Measurements from ENCODE around the gene DDI2.

The DDI2 gene

DNA sequence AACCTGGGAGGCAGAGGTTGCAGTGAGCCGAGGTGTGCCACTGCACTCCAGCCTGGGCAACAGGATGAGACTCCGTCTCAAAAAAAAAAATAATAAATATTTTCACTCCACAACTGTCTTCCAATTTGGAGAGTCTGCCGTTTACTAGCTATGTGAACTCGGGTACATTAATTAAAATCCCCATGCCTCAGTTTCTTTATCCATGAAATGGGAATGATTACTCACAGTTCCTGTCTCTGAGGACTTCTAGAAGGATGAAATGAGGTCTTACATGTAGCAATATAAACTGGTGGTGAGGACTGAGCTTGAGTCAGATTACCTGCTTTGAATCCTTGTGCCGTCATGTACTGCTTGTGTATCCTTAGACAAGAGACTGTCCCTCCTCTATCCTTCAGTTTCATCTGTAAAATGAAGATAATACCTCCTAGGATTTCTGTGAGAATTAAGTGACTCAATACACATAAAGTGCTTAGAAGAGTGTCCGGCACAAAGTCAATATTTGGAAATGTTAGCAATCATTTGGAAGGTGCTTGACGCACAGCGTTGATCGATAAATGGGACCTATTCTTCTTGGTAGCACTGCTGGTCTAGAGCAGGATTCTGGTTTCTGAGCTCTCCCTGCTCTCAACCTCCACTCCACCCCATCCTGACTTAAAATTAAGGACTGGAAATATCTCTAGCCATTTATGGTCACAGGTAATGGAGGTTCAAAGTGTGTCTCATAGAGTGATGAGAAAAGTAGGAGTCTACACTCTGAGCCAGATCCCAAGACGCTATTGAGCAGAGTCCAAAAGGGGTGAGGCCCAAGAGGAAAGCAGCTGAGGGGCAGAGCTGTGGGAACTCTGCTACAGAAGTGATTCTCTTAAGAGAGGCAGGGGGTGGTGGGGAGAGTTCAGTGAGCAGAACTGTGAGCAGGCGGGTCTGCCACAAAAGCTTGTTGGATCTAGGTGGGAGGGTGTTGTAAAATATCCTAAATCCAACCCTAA lies 11.6 kb upstream of the DDI2 start:
- DNase-seq: no peak

DNA sequence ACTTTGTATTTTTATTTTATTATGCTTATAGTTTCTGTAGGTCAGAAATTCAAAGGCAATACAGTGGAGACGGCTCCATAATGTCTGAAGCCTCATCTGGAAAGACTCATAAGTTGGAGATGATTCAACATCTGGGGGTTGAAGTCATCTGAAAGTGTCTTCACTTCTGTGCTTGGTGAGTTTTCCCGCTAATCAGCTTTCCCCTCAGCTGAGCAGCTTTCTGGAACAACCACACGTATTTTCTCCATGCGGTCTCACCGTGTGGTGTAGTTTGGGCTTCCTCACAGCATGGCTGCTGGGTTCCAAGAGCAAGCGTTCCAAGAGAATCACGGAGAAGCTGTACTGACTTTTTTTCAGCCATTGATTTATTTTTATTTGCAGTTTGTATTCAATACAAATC lies 7.6 kb upstream of the DDI2 start:
- peak; percentile 18 for DNase-seq

DNA sequence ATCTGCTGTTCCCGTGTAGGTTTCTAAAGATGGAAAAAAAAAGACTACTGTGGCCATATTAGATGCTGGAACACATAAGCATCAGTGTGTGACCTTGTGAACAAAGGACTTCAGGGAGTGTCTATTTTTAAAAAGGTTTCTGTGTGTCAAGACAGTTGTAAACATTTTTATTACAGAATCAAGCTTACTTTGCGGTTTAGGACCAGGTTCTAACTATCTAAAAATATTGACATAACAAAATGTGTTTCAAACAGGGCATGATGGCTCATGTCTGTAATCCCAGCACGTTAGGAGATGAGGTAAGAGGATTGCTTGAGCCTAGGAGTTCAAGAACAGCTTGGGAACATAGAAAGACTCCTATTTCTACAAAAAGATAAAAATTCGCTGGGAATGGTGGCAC lies 7.1 kb upstream of the DDI2 start:
- no peak for DNase-seq

- DNase-seq: peak; percentile 57
Measured at GRCh38 chr1:15616373-15617172, 685 bp upstream of the DDI2 start.

GRCh38 chr1:15618077-15618654 lies 908 bp downstream of the DDI2 start:
- DNase-seq: no peak

- peak; percentile 54 for DNase-seq
Measured at GRCh38 chr1:15618655-15619525, 1.6 kb downstream of the DDI2 start.

GRCh38 chr1:15620155-15620545 lies 2.9 kb downstream of the DDI2 start:
- peak; percentile 24 for DNase-seq

DNA sequence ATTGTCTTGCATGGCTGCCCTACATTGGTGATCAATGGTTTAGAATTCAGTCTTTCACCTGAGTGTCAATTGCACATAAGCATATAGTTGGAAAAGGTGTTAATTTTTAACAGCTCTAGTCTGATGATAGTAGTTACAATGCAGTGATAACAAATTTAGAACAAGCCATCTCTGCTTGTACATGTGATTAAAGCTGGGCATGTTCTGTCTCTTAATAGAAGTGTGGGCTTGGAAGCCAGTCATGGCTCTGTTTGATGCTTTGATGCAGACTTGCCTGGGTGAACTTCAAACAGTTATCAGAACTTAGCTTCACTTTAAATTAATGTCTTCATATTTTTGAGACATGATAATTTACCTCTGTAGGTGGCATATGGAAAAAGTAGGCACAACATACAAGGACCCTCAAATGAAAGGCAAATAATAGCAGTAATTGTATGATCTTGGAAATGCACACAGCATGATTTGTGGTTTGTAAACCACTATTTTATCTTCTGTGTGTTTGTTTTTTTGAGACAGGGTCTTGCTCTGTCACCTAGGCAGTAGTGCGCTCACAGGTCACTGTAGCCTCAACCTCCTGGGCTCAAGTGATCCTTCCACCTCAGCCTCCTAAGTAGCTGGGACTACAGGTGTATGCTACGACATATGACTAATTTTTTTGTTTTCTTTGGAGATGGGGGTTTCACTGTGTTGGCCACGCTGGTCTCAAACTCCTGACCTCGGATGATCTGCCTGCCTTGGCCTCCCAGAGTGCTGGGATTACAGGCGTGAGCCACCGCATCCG lies 3.8 kb downstream of the DDI2 start:
- DNase-seq: no peak

DNA sequence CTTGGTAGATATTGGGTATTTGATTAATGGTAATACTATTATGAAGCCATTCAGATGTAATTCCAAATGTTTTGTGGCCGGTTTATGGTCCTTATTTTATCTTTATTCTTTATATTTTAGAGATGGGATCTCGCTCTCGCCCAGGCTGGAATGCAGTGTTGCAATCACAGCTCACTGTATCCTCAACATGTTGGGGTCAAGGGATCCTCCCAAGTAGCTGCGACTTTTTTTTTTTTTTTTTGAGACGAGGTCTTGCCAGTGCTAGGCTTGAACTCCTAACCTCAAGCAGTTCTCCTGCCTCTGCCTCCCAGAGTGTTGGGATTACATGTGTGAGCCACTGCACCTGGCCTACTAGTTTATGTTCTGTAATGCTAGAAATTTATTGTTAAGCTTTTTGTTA lies 4.7 kb downstream of the DDI2 start:
- DNase-seq: no peak

DNA sequence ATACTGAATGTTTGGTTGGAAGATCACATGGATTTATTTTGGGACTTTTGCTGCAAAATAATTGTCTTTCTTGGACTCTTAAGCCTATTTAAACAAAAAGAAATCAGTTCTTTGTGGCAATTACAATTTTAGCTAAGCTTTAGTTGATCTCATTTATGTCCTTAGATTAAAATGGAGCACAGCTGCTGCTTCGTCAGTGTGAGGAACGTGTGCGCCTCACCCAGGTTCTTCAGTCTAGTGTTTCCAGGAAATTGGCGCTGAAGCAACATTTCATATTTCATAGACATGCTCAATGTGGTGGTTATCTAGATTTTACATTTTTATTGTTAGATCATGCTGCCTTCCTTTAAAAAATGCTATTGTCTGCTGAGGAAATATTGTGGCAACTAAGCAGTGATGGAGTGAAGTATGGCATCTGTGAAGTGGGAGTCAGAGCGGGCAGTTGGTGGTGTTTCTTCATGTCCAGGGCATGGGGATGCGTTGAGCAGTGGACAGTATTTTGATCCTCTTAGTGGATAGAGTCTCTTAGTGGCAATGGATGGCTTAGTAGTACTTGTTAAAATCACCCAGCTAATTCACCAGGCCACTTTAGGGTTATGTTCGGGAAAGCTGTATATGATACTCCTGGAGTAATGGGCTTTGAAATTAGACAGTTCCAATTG lies 5.6 kb downstream of the DDI2 start:
- no peak for DNase-seq

DNA sequence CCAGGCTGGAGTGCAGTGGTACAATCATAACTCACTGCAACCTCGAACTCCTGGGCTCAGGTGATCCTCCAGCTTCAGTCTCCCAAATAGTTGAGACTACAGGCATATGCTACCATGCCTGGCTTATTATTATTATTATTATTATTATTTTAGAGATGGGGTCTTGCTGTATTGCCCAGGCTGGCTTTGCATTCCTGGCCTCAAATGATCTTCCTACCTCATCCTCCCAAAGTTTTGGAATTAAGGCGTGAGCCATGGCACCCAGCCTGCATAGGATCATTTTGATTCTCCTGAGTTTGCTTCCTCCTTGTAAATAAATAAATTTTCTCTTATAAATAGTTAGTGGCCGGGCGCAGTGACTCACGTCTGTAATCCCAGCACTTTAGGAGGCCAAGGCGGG lies 6.2 kb downstream of the DDI2 start:
- DNase-seq: no peak

- no peak for DNase-seq
Measured at GRCh38 chr1:15624133-15624714, 7.0 kb downstream of the DDI2 start.

DNA sequence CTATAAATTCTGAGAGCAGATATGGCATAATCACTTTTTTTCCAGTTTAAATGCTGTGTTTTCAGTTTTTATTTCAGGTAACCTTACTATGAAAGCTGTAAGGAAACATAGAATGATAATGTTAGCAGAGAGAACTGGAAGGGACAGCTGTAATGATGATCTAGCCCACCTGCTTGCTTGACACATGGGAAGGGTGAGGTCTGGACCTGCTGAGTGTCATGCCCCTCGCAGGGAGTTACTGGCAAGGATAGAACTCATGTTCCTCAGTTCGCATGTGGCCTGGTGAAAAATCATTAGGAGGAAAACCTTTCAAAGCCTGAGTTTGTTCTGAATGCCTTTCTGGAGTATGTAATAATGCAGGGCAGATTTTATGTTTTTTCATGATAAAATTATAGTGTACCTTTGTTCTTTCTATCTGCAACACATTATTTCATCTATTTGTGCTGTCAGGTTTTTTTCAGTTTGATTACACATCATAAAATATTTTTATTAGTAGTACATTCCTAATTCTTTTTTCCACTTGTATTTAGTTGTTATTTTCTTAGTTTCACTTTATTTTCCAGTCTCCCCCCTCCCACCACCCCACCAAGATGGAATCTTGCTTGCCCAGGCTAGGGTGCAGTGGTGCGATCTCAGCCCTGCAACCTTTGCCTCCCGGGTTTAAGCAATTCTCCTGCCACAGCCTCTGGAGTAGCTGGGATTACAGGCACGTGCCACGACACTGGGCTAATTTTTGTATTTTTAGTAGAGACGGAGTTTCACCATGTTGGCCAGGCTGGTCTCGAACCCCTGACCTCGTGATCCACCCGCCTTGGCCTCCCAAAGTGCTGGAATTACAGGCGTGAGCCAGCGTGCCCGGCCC lies 8.0 kb downstream of the DDI2 start:
- no peak for DNase-seq

- no peak for DNase-seq
Measured at GRCh38 chr1:15626269-15626950, 9.2 kb downstream of the DDI2 start.

GRCh38 chr1:15627343-15627988 lies 10.2 kb downstream of the DDI2 start:
- peak; percentile 56 for DNase-seq

- no peak for DNase-seq
Measured at GRCh38 chr1:15628003-15628402, 10.7 kb downstream of the DDI2 start.

DNA sequence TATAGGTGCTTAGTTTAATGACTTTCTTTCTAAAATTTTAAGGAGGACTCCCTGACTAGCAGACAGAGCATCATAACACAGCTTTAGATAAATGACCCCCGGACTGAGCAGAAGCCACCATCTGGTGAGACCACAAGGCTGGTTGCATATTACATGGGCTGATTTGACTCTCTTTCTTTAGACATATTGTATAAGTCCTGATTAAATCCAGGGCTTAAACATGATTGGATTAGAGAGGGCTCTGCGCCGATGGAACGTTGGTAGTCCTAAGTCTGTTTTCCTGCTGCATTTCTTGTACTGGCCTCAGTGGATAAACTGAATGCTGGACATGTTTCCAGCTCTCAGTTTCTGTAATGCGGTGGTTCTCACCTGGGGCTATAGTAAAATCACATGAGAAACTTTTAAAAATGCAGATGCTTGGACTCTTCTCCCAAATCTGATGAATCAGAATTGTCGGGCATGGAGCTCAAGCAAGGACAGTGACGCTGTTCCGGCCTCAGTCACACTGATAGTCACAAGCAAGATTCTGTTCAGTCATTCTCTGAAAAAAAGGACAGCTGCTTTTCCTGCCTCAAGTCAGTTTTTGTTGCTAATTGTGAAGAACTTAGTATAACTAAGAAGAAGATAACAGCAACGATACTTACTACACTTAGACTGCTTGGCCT lies 16.6 kb downstream of the DDI2 start:
- DNase-seq: no peak

DNA sequence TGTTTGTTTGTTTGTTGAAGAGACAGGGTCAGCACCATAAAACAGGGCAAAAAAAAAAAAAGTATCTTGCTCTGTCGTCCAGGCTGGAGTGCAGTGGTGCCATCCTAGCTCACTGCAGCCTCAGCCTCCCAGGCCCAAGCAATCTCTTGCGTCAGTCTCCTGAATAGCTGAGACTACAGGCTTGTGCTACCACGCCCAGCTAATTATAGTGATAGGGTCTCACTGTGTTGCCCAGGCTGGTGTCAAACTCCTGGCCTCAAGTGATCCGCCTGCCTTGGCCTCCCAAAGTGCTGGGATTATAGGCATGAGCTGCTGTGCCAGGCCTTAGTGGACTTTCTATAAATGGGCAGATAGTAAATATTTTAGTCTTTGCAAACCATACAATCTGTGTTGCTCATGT lies 19.2 kb downstream of the DDI2 start:
- no peak for DNase-seq
